ENCODE data around the gene GPR42.

GPR42 gene

DNA sequence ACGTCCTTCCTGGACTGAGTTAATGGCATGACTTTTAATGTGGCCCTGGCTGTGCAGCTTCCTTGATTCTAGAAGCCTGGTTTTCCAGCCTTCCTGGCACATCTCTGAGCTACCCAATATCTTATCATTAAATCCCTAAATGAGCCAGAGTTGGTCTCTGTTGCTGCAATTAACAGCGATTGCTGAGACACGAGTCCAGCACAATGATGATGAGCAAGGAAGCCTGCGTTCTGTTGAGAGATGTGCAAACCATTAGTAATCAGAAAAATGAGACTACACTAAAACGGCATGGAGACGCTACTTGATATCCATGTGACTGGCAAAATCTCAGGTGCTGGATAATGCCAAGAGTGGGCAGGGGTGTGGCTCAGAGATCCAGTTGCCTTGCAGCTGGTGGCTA lies 26.2 kb downstream of the GPR42 start:
- no peak for TF ChIP-seq CEBPB (IDR thresholded peaks at IDR 0.05)
- TF ChIP-seq, protein P1, sequence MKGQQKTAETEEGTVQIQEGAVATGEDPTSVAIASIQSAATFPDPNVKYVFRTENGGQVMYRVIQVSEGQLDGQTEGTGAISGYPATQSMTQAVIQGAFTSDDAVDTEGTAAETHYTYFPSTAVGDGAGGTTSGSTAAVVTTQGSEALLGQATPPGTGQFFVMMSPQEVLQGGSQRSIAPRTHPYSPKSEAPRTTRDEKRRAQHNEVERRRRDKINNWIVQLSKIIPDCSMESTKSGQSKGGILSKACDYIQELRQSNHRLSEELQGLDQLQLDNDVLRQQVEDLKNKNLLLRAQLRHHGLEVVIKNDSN (IDR thresholded peaks at IDR 0.05), result no peak
- no peak for TF ChIP-seq RAD21 (IDR thresholded peaks at IDR 0.05; ENCODE audit: low read depth)
- TF ChIP-seq EP300 (IDR thresholded peaks at IDR 0.05; ENCODE audit: borderline replicate concordance), result no peak
- TF ChIP-seq CREB1 (IDR thresholded peaks at IDR 0.05; ENCODE audit: low read depth), result no peak
- no peak for TF ChIP-seq TAF1 (IDR thresholded peaks at IDR 0.05; ENCODE audit: low read depth)
- no peak for TF ChIP-seq EGR1 (IDR thresholded peaks at IDR 0.05)
- TF ChIP-seq, protein P2, sequence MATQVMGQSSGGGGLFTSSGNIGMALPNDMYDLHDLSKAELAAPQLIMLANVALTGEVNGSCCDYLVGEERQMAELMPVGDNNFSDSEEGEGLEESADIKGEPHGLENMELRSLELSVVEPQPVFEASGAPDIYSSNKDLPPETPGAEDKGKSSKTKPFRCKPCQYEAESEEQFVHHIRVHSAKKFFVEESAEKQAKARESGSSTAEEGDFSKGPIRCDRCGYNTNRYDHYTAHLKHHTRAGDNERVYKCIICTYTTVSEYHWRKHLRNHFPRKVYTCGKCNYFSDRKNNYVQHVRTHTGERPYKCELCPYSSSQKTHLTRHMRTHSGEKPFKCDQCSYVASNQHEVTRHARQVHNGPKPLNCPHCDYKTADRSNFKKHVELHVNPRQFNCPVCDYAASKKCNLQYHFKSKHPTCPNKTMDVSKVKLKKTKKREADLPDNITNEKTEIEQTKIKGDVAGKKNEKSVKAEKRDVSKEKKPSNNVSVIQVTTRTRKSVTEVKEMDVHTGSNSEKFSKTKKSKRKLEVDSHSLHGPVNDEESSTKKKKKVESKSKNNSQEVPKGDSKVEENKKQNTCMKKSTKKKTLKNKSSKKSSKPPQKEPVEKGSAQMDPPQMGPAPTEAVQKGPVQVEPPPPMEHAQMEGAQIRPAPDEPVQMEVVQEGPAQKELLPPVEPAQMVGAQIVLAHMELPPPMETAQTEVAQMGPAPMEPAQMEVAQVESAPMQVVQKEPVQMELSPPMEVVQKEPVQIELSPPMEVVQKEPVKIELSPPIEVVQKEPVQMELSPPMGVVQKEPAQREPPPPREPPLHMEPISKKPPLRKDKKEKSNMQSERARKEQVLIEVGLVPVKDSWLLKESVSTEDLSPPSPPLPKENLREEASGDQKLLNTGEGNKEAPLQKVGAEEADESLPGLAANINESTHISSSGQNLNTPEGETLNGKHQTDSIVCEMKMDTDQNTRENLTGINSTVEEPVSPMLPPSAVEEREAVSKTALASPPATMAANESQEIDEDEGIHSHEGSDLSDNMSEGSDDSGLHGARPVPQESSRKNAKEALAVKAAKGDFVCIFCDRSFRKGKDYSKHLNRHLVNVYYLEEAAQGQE (IDR thresholded peaks at IDR 0.05; ENCODE audit: low read depth), result no peak
- TF ChIP-seq FOXM1 (IDR thresholded peaks at IDR 0.05; ENCODE audit: borderline replicate concordance, low read depth), result no peak
- no peak for TF ChIP-seq YY1 (IDR thresholded peaks at IDR 0.05; ENCODE audit: low read depth)
- TF ChIP-seq NFIC (IDR thresholded peaks at IDR 0.05), result no peak
- no peak for TF ChIP-seq ZBTB7A (IDR thresholded peaks at IDR 0.05; ENCODE audit: low read depth)
- TF ChIP-seq, protein P3, sequence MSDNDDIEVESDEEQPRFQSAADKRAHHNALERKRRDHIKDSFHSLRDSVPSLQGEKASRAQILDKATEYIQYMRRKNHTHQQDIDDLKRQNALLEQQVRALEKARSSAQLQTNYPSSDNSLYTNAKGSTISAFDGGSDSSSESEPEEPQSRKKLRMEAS (IDR thresholded peaks at IDR 0.05), result no peak
- no peak for TF ChIP-seq TEAD4 (IDR thresholded peaks at IDR 0.05)

DNA sequence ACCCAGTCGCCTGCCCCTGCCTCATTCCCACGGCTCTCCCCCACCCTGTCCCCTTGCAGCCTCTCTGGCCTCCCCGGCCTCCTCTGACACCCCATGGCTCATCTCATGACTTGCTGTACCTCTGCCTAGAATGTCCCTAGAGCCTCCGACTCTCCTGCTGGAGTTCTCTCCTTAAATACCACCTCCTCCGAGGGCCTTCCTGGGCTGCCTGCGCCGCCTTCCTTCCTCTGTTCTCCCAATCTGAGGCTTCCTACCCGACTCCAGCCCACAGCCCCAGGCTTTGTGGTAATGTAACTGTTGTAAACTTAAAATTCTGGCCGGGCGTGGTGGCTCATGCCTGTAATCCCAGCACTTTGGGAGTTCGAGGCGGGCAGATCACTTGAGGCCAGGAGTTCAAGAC lies 27.7 kb downstream of the GPR42 start:
- TF ChIP-seq TEAD4 (IDR thresholded peaks at IDR 0.05) (no peak), CREB1 (IDR thresholded peaks at IDR 0.05; ENCODE audit: low read depth) (no peak), YY1 (IDR thresholded peaks at IDR 0.05; ENCODE audit: low read depth) (no peak), RAD21 (IDR thresholded peaks at IDR 0.05; ENCODE audit: low read depth) (no peak), ZBTB7A (IDR thresholded peaks at IDR 0.05; ENCODE audit: low read depth) (no peak), EP300 (IDR thresholded peaks at IDR 0.05; ENCODE audit: borderline replicate concordance) (no peak), FOXM1 (IDR thresholded peaks at IDR 0.05; ENCODE audit: borderline replicate concordance, low read depth) (no peak), TCF12 (IDR thresholded peaks at IDR 0.05; ENCODE audit: low read depth) (no peak), TAF1 (IDR thresholded peaks at IDR 0.05; ENCODE audit: low read depth) (no peak), EGR1 (IDR thresholded peaks at IDR 0.05) (no peak), NFIC (IDR thresholded peaks at IDR 0.05) (no peak), CEBPB (IDR thresholded peaks at IDR 0.05) (no peak)
- TF ChIP-seq, protein P1 (IDR thresholded peaks at IDR 0.05), result no peak
- TF ChIP-seq, protein P3 (IDR thresholded peaks at IDR 0.05), result no peak
- TF ChIP-seq, protein P2 (IDR thresholded peaks at IDR 0.05; ENCODE audit: low read depth), result no peak

DNA sequence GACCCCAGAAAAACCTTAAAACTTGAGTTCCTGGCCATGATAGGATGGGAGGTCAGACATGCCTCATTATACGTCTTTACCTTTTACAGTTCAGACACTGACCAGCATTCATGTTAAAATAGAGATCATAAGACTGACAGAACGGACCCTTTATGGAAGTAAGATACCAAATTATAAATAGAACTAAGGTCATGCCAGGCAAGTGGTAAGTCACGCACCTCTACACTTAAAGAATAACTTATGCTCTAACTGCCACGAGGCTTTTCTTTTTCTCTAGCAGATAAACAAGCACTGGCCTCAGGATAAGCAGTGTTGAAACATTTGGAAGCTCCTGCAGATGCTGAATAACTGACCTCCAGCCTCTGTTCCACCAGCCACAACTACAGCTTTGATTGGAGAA lies 28.4 kb downstream of the GPR42 start:
- TF ChIP-seq, protein P2 (IDR thresholded peaks at IDR 0.05; ENCODE audit: low read depth), result no peak
- no peak for TF ChIP-seq NFIC (IDR thresholded peaks at IDR 0.05)

DNA sequence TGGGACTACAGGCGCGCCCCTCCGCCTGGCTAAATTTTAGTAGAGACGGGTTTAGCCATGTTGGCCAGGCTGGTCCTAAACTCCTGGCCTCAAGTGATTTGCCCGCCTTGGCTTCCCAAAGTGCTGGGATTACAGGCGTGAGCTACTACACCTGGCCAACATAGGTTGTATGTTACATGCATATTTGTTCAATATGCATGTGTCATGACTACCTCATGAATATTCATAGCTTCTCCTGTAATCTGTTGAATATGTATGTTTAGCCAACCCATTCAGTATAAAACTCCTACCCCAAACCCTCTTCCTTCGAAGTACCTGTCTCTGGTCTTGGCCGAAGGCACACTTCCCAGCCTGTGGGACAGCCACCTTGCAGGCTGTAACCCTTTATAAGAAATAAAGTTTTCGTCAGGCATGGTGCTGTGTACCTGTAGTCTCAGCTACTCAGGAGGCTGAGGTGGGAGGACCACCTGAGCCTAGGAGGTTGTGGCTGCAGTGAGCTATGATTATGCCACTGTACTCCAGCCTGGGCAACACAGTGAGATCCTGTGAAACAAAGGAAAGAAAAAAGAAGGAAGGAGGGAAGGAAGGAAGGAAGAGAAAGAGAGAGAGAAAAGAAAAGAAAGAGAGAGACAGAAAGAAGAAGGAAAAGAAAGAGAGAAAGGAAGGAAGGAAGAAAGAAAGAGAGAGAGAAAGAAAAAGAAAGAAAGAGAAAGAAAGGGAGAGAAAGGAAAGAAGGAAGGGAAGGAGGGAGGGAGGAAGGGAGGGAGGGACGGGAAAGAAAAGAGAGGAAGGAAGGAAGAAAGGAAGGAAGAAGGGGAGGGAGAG lies 29.3 kb downstream of the GPR42 start:
- TF ChIP-seq TAF1 (IDR thresholded peaks at IDR 0.05; ENCODE audit: low read depth), result no peak
- no peak for TF ChIP-seq TEAD4 (IDR thresholded peaks at IDR 0.05)
- no peak for TF ChIP-seq FOXM1 (IDR thresholded peaks at IDR 0.05; ENCODE audit: borderline replicate concordance, low read depth)
- TF ChIP-seq NFIC (IDR thresholded peaks at IDR 0.05), result no peak

DNA sequence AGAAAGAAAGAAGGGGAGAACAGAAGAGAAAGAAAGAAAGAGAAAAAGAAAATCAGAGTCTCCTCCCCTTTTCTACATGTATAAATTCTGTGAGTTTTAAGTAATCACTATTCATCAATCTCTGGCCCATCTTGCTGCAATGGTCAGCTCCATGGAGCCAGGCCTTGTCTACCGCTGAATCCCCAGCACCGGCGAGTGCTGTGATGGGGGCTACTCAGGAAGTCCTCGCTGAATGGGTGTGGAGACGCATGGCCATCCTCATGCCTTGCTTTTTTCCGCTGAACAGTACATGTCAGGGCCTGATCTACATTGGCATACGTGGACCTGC lies 29.9 kb downstream of the GPR42 start:
- TF ChIP-seq, protein P3 (IDR thresholded peaks at IDR 0.05), result no peak
- no peak for TF ChIP-seq FOXM1 (IDR thresholded peaks at IDR 0.05; ENCODE audit: borderline replicate concordance, low read depth)
- TF ChIP-seq NFIC (IDR thresholded peaks at IDR 0.05), result no peak
- no peak for TF ChIP-seq TAF1 (IDR thresholded peaks at IDR 0.05; ENCODE audit: low read depth)
- TF ChIP-seq, protein P2 (IDR thresholded peaks at IDR 0.05; ENCODE audit: low read depth), result no peak
- no peak for TF ChIP-seq YY1 (IDR thresholded peaks at IDR 0.05; ENCODE audit: low read depth)
- TF ChIP-seq RAD21 (IDR thresholded peaks at IDR 0.05; ENCODE audit: low read depth), result no peak
- TF ChIP-seq CREB1 (IDR thresholded peaks at IDR 0.05; ENCODE audit: low read depth), result no peak
- TF ChIP-seq TEAD4 (IDR thresholded peaks at IDR 0.05), result no peak
- TF ChIP-seq CEBPB (IDR thresholded peaks at IDR 0.05), result no peak
- TF ChIP-seq, protein P1 (IDR thresholded peaks at IDR 0.05), result no peak
- TF ChIP-seq TCF12 (IDR thresholded peaks at IDR 0.05; ENCODE audit: low read depth), result no peak
- TF ChIP-seq EGR1 (IDR thresholded peaks at IDR 0.05), result no peak
- no peak for TF ChIP-seq EP300 (IDR thresholded peaks at IDR 0.05; ENCODE audit: borderline replicate concordance)
- no peak for TF ChIP-seq ZBTB7A (IDR thresholded peaks at IDR 0.05; ENCODE audit: low read depth)

Data from Ishikawa (cell line).